Measurements from ENCODE around the gene NME3.

The NME3 gene

GRCh38 chr16:1779741-1780676 is 8.7 kb upstream of the NME3 start:
- Mint-ChIP-seq H3K9me3 (no peaks in the 10 kb centered on the region), H3K27ac (no peak overlapping the region), H3K4me1 (ENCODE audit: low read depth) (peaks cover 3% of the 10 kb centered on the region), H3K4me3 (peak overlapping the region; percentile 17), H3K27me3 (ENCODE audit: low read depth) (no peaks in the 10 kb centered on the region), H3K36me3 (ENCODE audit: low read depth) (peaks cover 4% of the 10 kb centered on the region)

- Mint-ChIP-seq H3K27me3 (ENCODE audit: low read depth) (no peaks in the 10 kb centered on the region), H3K9me3 (no peaks in the 10 kb centered on the region), H3K4me3 (no peak overlapping the region), H3K4me1 (ENCODE audit: low read depth) (peaks cover 3% of the 10 kb centered on the region), H3K36me3 (ENCODE audit: low read depth) (peaks cover 4% of the 10 kb centered on the region), H3K27ac (no peak overlapping the region)
Observed at GRCh38 chr16:1779234-1779701, 7.9 kb upstream of the NME3 start.

- Mint-ChIP-seq H3K27me3 (ENCODE audit: low read depth) (no peaks in the 10 kb centered on the region), H3K4me1 (ENCODE audit: low read depth) (peaks cover 3% of the 10 kb centered on the region), H3K27ac (no peak overlapping the region), H3K4me3 (no peak overlapping the region), H3K9me3 (no peaks in the 10 kb centered on the region), H3K36me3 (ENCODE audit: low read depth) (peaks cover 4% of the 10 kb centered on the region)
Observed at GRCh38 chr16:1778200-1779179, 7.1 kb upstream of the NME3 start.

DNA sequence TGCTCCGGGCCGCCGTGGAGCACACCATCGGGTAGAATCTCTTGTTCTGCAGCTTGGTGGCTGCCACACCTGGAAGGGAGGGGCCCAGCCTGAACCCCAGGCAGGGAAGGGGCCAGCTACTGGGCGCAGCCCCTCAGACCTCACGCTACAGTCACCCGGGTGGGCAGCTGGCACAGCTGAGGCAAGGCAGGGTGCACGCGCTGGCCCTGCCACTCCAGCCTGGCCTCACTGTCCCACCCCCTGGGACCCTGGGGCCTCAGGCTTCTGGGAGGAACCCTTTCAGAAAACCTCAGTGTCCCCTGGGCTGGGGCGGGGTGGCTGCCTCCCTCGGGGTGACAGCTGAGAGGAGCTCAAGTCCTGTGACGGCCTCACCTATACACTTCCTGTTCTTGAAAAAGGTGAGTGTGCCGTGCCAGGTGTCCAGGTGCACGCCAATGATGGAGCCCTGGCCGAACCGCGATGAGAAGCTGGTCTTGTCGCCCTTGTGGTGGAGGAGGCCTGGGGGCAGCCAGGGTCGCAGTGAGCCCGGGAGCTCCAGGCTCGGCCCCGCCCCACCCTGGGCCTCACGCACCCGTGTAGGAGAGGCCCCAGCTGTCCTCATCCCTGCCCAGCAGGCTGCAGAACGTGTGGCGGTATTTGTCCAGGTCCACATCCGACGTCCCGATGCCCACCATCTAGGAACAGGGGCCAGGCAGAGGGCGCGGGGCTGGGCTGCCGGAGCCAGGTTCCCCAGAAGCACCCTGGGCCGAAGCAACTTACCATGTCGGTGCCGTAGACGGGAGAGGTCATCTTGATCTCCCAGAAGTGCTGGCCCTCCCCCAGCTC is 6.2 kb upstream of the NME3 start:
- H3K36me3 Mint-ChIP-seq (ENCODE audit: low read depth): peaks cover 1% of the 10 kb centered on the region
- H3K27ac Mint-ChIP-seq: no peak overlapping the region
- H3K9me3 Mint-ChIP-seq: no peaks in the 10 kb centered on the region
- H3K27me3 Mint-ChIP-seq (ENCODE audit: low read depth): no peaks in the 10 kb centered on the region
- no peak overlapping the region for H3K4me3 Mint-ChIP-seq
- H3K4me1 Mint-ChIP-seq (ENCODE audit: low read depth): peaks cover 3% of the 10 kb centered on the region

- H3K4me3 Mint-ChIP-seq: no peak overlapping the region
- peaks cover 7% of the 10 kb centered on the region for H3K36me3 Mint-ChIP-seq (ENCODE audit: low read depth)
- H3K27me3 Mint-ChIP-seq (ENCODE audit: low read depth): no peaks in the 10 kb centered on the region
- H3K4me1 Mint-ChIP-seq (ENCODE audit: low read depth): peaks cover 7% of the 10 kb centered on the region
- H3K27ac Mint-ChIP-seq: no peak overlapping the region
- no peaks in the 10 kb centered on the region for H3K9me3 Mint-ChIP-seq
Observed at GRCh38 chr16:1776991-1777374, 5.6 kb upstream of the NME3 start.

DNA sequence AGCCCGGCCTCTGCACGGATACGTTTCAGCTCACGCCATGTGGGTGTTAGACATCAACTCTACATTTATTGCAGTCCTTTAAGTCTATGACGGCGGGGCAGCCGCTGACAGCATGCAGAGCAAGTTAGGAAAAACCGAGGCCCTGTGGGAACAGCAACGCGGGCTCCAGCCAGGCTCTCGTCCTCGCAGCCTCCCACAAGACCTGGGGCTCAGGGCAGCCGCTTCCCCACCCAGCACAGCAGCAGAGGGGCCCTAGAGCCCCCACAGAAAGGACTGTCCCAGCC is 5.3 kb upstream of the NME3 start:
- peaks cover 5% of the 10 kb centered on the region for H3K4me1 Mint-ChIP-seq (ENCODE audit: low read depth)
- no peak overlapping the region for H3K4me3 Mint-ChIP-seq
- peaks cover 10% of the 10 kb centered on the region for H3K36me3 Mint-ChIP-seq (ENCODE audit: low read depth)
- H3K9me3 Mint-ChIP-seq: no peaks in the 10 kb centered on the region
- H3K27ac Mint-ChIP-seq: no peak overlapping the region
- H3K27me3 Mint-ChIP-seq (ENCODE audit: low read depth): no peaks in the 10 kb centered on the region

GRCh38 chr16:1775846-1776671 is 4.7 kb upstream of the NME3 start:
- no peak overlapping the region for H3K27ac Mint-ChIP-seq
- H3K27me3 Mint-ChIP-seq (ENCODE audit: low read depth): no peaks in the 10 kb centered on the region
- H3K4me1 Mint-ChIP-seq (ENCODE audit: low read depth): peaks cover 4% of the 10 kb centered on the region
- no peak overlapping the region for H3K4me3 Mint-ChIP-seq
- peaks cover 10% of the 10 kb centered on the region for H3K36me3 Mint-ChIP-seq (ENCODE audit: low read depth)
- H3K9me3 Mint-ChIP-seq: no peaks in the 10 kb centered on the region

- Mint-ChIP-seq H3K4me1 (ENCODE audit: low read depth) (peaks cover 4% of the 10 kb centered on the region), H3K27ac (no peak overlapping the region), H3K4me3 (no peak overlapping the region), H3K9me3 (no peaks in the 10 kb centered on the region), H3K36me3 (ENCODE audit: low read depth) (peaks cover 10% of the 10 kb centered on the region), H3K27me3 (ENCODE audit: low read depth) (no peaks in the 10 kb centered on the region)
Observed at GRCh38 chr16:1775006-1775845, 3.9 kb upstream of the NME3 start.

DNA sequence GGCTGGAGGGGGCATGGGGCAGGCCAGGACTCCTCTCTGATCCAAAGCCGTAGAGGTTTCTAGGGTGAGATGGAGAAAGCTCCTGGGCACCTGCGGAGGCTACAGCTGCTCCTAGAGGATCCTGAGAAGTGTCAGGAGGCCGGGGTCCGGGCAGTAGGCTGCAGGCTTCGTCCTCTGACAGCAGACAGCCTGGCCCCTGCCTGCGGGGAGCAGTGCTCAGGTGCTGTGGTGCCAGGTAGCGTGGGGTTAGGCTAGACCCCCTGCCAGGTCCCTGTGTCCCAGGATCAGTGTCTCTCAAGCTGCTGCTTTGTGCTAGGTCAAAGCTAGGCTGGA is 3.1 kb upstream of the NME3 start:
- Mint-ChIP-seq H3K27ac (no peak overlapping the region), H3K36me3 (ENCODE audit: low read depth) (peaks cover 12% of the 10 kb centered on the region), H3K27me3 (ENCODE audit: low read depth) (no peaks in the 10 kb centered on the region), H3K4me1 (ENCODE audit: low read depth) (peaks cover 4% of the 10 kb centered on the region), H3K4me3 (no peak overlapping the region), H3K9me3 (no peaks in the 10 kb centered on the region)

DNA sequence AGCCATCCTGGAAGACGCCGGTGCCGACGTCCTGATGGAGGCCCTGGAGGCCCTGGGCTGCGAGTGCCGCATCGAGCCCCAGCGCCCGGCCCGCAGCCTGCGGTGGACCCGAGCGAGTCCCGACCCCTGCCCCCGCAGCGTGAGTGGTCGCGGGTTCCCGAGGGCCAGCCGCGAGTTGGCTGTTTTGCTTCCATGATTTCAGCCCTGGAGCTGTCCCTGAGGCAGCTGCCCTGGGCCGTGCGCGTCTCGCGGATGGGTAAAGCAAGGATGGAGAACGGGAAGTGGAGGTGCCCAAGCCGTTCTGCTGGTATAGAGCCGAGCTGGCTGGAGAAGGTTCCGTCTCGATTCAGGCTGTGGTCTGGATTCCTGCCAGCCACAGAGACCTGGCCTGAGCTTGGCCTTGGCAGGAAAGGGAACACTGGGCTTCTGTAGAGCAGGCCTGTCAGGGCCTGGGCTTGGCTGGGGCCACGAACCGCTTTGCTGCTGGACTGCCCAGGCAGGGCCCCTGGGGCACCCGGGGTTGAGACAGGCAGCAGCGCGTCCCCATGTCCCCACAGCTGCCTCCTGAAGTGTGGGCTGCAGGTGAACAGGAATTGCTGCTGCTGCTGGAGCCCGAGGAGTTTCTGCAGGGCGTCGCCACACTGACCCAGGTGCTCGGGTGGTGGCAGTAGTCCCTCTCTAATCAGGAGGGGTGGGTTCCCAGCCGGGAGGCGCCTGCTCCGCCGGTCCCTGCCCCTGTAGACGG is 2.5 kb upstream of the NME3 start:
- no peaks in the 10 kb centered on the region for H3K9me3 Mint-ChIP-seq
- H3K4me3 Mint-ChIP-seq: peak overlapping the region; percentile 77
- no peak overlapping the region for H3K27ac Mint-ChIP-seq
- no peaks in the 10 kb centered on the region for H3K27me3 Mint-ChIP-seq (ENCODE audit: low read depth)
- H3K4me1 Mint-ChIP-seq (ENCODE audit: low read depth): peaks cover 4% of the 10 kb centered on the region
- H3K36me3 Mint-ChIP-seq (ENCODE audit: low read depth): peaks cover 11% of the 10 kb centered on the region

DNA sequence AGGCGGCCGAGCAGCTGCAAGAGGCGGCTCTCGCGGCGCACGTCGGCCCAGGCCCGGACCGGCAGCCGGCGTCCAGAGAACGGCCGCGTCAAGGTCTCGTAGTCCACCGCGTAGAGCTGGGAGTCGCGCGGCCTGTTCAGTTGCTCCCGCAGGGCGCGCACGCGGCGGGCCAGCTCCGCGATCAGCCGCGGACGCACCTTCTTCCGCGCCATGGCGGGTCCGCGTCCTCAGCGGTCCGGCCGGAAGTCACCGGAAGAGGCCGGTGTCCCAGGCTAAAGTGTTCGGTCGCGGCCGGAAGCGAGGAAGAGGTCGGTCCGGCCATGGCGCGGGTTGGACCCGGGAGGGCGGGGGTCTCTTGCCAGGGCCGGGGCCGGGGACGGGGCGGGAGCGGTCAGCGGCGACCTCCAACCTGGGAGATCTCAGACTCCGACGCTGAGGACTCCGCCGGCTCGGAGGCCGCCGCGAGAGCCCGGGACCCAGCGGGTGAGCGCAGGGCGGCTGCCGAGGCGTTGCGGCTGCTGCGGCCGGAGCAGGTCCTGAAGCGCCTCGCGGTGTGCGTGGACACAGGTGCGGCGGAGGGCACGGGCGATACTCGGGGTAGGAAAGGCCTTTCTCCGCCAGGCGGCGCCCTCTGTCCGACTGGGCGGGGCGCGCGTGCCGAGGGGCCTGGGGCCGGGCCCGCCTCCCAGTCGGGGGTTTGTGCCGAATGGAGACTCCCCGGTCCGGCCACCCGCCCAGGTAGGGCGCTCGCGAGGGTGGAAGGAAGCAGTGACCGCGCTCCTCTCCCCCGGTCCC is 1.8 kb upstream of the NME3 start, which contains the start of gene MRPS34:
MRPS34 (minus strand) TSS at position 227 of the 795 bp plus-strand sequence; CDS start at position 212, 15 bp downstream.
- H3K4me3 Mint-ChIP-seq: peak within 1 kb of the TSS; percentile 100
- H3K36me3 Mint-ChIP-seq (ENCODE audit: low read depth): peaks cover 11% of the 10 kb centered on the region
- H3K27me3 Mint-ChIP-seq (ENCODE audit: low read depth): no peaks in the 10 kb centered on the region
- H3K27ac Mint-ChIP-seq: peak within 1 kb of the TSS; percentile 99
- H3K9me3 Mint-ChIP-seq: no peaks in the 10 kb centered on the region
- peaks cover 4% of the 10 kb centered on the region for H3K4me1 Mint-ChIP-seq (ENCODE audit: low read depth)

All from T-helper 1 cell treated with Interleukin-12 subunit alpha and Interleukin-12 subunit beta and Interleukin-4 antibody, amounts not matched to agents 30 μg/mL and 1 μg/mL, for 36 hours (primary cell).